H1 (cell line): ENCODE measurements around the gene LAIR2. TPM values are rescaled to one million over a fixed set of nuclear protein-coding genes. Genes with fewer than 3 reads are reported as not detected.

Experiments
- BCL11A ChIP-seq, 2 experiments: IDR thresholded peaks; one replicate each; pipeline ENCODE4 v1.6.1; 2011; ENCODE audit warnings: low read depth in 2 of 2, low read length in 2 of 2, mild to moderate bottlenecking in 2 of 2
- CBX5 ChIP-seq: fragments of 300-800, 300-1000 bp; sonication (generic); IDR thresholded peaks from 2 replicates; pipeline ENCODE4 v1.7.1; 2016; ENCODE audit warnings: antibody characterized with exemption, low read length, low read depth
- JUND ChIP-seq: IDR thresholded peaks from 2 replicates; pipeline ENCODE4 v1.6.1; 2011; ENCODE audit warnings: mild to moderate bottlenecking, improper control_type of control experiment, low read length
- TEAD4 ChIP-seq: IDR thresholded peaks from 2 replicates; pipeline ENCODE4 v1.6.1; 2012; ENCODE audit warnings: low read depth, low read length, inconsistent platforms, mixed read lengths
- USF2 ChIP-seq: IDR thresholded peaks from 2 replicates; pipeline ENCODE4 v1.6.1; 2011; ENCODE audit warnings: low read length, improper control_type of control experiment
- polyA plus RNA-seq, 7 experiments: library from polyadenylated mRNA; depleted of rRNA in 3 of 7; stranded (reverse) in 5 of 7; unstranded in 2 of 7; fragments of >200 nt in 5 of 7; fragments of 200-250 nt in 2 of 7; gene quantifications; 1 replicate in 5 of 7; 2 replicates in 1 of 7; 4 replicates in 1 of 7; pipeline versions ENCODE4 v1.2.1 to v1.2.3, GENCODE V29; 2011 to 2013; ENCODE audit warnings: missing spikeins in 2 of 7, mixed read lengths in 2 of 7
- total RNA-seq: library from RNA; stranded (reverse); fragmentation: NEBNext Ultra II Directional; extraction: Animal tissue kit (Norgen Biotek cat#: 25700); gene quantifications from 2 replicates; pipeline ENCODE4 v1.2.1, GENCODE V29; 2021
- TF ChIP-seq, protein P1 (sequence below): fragments of 300-600 bp; sonication (generic); IDR thresholded peaks from 2 replicates; pipeline ENCODE4 v1.7.1; 2012; ENCODE audit warnings: low read length, moderate library complexity, mild to moderate bottlenecking, inconsistent platforms; ENCODE audit not compliant: insufficient replicate concordance

The LAIR2 gene
- total and polyA plus RNA-seq, 2 of the 8 experiments (the other 6 are each of a cell fraction or from before 2014, with no cell fraction given): not detected

GRCh38 chr19:54454781-54455675 lies 47.6 kb upstream of the LAIR2 start (continued):
- TF ChIP-seq, protein P1, sequence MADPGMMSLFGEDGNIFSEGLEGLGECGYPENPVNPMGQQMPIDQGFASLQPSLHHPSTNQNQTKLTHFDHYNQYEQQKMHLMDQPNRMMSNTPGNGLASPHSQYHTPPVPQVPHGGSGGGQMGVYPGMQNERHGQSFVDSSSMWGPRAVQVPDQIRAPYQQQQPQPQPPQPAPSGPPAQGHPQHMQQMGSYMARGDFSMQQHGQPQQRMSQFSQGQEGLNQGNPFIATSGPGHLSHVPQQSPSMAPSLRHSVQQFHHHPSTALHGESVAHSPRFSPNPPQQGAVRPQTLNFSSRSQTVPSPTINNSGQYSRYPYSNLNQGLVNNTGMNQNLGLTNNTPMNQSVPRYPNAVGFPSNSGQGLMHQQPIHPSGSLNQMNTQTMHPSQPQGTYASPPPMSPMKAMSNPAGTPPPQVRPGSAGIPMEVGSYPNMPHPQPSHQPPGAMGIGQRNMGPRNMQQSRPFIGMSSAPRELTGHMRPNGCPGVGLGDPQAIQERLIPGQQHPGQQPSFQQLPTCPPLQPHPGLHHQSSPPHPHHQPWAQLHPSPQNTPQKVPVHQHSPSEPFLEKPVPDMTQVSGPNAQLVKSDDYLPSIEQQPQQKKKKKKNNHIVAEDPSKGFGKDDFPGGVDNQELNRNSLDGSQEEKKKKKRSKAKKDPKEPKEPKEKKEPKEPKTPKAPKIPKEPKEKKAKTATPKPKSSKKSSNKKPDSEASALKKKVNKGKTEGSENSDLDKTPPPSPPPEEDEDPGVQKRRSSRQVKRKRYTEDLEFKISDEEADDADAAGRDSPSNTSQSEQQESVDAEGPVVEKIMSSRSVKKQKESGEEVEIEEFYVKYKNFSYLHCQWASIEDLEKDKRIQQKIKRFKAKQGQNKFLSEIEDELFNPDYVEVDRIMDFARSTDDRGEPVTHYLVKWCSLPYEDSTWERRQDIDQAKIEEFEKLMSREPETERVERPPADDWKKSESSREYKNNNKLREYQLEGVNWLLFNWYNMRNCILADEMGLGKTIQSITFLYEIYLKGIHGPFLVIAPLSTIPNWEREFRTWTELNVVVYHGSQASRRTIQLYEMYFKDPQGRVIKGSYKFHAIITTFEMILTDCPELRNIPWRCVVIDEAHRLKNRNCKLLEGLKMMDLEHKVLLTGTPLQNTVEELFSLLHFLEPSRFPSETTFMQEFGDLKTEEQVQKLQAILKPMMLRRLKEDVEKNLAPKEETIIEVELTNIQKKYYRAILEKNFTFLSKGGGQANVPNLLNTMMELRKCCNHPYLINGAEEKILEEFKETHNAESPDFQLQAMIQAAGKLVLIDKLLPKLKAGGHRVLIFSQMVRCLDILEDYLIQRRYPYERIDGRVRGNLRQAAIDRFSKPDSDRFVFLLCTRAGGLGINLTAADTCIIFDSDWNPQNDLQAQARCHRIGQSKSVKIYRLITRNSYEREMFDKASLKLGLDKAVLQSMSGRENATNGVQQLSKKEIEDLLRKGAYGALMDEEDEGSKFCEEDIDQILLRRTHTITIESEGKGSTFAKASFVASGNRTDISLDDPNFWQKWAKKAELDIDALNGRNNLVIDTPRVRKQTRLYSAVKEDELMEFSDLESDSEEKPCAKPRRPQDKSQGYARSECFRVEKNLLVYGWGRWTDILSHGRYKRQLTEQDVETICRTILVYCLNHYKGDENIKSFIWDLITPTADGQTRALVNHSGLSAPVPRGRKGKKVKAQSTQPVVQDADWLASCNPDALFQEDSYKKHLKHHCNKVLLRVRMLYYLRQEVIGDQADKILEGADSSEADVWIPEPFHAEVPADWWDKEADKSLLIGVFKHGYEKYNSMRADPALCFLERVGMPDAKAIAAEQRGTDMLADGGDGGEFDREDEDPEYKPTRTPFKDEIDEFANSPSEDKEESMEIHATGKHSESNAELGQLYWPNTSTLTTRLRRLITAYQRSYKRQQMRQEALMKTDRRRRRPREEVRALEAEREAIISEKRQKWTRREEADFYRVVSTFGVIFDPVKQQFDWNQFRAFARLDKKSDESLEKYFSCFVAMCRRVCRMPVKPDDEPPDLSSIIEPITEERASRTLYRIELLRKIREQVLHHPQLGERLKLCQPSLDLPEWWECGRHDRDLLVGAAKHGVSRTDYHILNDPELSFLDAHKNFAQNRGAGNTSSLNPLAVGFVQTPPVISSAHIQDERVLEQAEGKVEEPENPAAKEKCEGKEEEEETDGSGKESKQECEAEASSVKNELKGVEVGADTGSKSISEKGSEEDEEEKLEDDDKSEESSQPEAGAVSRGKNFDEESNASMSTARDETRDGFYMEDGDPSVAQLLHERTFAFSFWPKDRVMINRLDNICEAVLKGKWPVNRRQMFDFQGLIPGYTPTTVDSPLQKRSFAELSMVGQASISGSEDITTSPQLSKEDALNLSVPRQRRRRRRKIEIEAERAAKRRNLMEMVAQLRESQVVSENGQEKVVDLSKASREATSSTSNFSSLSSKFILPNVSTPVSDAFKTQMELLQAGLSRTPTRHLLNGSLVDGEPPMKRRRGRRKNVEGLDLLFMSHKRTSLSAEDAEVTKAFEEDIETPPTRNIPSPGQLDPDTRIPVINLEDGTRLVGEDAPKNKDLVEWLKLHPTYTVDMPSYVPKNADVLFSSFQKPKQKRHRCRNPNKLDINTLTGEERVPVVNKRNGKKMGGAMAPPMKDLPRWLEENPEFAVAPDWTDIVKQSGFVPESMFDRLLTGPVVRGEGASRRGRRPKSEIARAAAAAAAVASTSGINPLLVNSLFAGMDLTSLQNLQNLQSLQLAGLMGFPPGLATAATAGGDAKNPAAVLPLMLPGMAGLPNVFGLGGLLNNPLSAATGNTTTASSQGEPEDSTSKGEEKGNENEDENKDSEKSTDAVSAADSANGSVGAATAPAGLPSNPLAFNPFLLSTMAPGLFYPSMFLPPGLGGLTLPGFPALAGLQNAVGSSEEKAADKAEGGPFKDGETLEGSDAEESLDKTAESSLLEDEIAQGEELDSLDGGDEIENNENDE: no peak
- TF ChIP-seq TEAD4 (no peak), CBX5 (no peak), USF2 (no peak), JUND (no peak), BCL11A (IDR thresholded peaks at IDR 0.05; ENCODE audit: low read depth in 2 of 2, low read length in 2 of 2) (no peak)
